Astrocyte of the cerebellum (primary cell): ENCODE results near the gene CFAP20DC.

Experiments used
- DNase-seq: peaks from one replicate; pipeline ENCODE4 v3.0.0-alpha.2; 2011; ENCODE audit warnings: low read depth
- H3K4me3 ChIP-seq: 2 replicates; pipeline ENCODE4 v1.5.1; 2011; ENCODE audit warnings: mild to moderate bottlenecking, low read depth, low read length, moderate library complexity
- in situ Hi-C: cut with HindIII; loops from 2 replicates; pipeline ENCODE4 v1.10.0; 2017; ENCODE audit warnings: low sequenced_read_pairs
- TF ChIP-seq, protein P1 (sequence below): IDR thresholded peaks from 2 replicates; pipeline ENCODE4 v1.5.1; 2012; ENCODE audit warnings: low read length, low read depth, moderate library complexity, mild to moderate bottlenecking; ENCODE audit errors: missing control alignments

Gene CFAP20DC

DNA sequence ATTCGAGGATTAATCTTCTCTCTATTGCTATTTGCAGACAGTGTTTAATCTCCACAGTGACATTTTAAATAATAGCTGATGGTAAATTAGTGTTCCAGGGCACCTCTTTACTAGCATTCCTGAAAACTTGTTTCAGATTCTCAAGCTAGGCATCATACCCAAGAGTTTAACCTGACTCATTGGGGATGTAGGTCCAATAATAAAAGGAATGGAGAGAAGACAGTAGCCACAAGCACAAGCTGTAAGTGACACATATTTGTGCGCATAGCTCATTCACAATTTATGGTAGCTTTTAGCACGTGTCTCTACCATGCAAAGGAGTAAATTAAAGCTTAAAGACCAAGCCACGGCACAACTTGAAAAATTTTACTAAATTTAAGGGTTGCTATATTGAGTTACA, 212.0 kb downstream of the CFAP20DC start:
- no peak for DNase-seq
- in situ Hi-C loops: loop anchor here (5.0 kb wide), 1 partner anchor 41 kb away; no protein-coding TSS in a partner anchor
- H3K4me3 ChIP-seq: no peak overlapping the region
- TF ChIP-seq, protein P1, sequence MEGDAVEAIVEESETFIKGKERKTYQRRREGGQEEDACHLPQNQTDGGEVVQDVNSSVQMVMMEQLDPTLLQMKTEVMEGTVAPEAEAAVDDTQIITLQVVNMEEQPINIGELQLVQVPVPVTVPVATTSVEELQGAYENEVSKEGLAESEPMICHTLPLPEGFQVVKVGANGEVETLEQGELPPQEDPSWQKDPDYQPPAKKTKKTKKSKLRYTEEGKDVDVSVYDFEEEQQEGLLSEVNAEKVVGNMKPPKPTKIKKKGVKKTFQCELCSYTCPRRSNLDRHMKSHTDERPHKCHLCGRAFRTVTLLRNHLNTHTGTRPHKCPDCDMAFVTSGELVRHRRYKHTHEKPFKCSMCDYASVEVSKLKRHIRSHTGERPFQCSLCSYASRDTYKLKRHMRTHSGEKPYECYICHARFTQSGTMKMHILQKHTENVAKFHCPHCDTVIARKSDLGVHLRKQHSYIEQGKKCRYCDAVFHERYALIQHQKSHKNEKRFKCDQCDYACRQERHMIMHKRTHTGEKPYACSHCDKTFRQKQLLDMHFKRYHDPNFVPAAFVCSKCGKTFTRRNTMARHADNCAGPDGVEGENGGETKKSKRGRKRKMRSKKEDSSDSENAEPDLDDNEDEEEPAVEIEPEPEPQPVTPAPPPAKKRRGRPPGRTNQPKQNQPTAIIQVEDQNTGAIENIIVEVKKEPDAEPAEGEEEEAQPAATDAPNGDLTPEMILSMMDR: no peak

DNA sequence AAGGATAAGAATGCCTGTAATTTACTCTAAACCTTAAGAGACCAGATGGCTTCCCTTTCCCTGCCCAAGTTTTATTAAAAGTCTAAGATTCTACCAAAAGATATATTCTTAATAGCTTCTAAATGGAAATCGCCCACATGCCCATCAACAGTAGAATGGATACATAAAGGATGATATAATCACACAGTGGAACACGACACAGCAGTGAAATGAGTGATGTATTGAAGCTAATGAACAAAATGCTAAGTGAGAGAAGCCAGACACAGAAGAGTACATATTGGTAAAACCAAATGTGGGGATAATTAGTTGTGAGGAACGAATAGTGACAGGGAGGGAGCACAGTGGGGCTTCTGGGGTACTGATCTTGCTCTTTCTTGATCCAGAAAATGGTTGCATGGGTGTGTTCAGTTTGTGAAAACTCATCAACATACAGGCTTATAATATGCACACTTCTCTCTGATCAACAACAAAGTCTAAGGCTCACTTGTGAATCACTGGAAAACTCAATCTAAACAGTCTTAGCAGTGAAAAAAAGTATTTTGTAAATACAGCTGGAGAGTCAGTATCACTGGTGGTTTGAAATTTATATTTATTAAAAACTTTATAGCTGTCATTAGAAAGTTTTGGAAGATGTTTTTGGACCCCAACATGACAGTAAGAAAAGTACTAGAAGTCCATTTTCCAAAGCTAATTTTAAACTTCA, 212.5 kb downstream of the CFAP20DC start:
- in situ Hi-C loops: loop anchor here (5.0 kb wide), 1 partner anchor 40 kb away; no protein-coding TSS in a partner anchor
- DNase-seq: no peak
- no peak overlapping the region for H3K4me3 ChIP-seq
- TF ChIP-seq, protein P1: no peak

DNA sequence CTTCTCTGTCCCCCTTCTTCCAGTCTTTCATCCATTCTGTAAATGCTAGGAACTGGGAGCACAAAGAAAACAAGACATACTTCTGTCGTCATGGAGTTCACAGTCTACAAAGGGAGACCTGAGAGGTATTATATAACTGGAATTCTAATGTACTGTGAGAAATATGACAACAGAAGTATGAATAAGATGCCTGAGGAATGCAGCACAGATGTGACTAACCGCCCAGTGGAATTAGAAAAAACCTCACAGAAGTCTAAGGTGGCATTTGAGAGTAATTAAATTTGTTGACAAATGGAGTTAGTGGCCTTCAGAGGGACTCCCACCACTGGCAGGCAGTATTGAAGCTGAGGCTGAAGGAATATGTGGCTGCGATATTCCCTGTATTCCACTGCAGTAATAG, 214.7 kb downstream of the CFAP20DC start:
- H3K4me3 ChIP-seq: no peak overlapping the region
- TF ChIP-seq, protein P1: no peak
- peak; percentile 20 for DNase-seq
- in situ Hi-C loops: loop anchor here (5.0 kb wide), 1 partner anchor 38 kb away; no protein-coding TSS in a partner anchor

DNA sequence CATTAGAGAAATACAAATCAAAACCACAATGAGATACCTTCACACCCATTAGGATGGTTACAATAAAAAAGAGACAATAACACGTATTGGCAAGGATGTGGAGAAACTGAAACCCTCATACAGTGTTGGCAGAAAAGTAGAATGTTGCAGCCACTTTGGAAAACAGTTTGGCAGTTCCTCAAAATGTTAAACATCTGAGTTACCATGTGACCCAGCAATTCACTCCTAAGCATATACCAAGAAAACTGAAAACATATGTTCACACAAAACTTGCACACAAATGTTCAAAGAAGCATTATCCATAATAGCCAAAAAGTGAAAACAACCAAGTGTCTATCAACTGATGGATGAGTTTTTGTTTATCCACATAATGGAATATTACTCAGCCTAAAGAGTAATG, 216.3 kb downstream of the CFAP20DC start:
- TF ChIP-seq, protein P1: no peak
- H3K4me3 ChIP-seq: no peak overlapping the region
- in situ Hi-C loops: no loop called here
- DNase-seq: no peak

DNA sequence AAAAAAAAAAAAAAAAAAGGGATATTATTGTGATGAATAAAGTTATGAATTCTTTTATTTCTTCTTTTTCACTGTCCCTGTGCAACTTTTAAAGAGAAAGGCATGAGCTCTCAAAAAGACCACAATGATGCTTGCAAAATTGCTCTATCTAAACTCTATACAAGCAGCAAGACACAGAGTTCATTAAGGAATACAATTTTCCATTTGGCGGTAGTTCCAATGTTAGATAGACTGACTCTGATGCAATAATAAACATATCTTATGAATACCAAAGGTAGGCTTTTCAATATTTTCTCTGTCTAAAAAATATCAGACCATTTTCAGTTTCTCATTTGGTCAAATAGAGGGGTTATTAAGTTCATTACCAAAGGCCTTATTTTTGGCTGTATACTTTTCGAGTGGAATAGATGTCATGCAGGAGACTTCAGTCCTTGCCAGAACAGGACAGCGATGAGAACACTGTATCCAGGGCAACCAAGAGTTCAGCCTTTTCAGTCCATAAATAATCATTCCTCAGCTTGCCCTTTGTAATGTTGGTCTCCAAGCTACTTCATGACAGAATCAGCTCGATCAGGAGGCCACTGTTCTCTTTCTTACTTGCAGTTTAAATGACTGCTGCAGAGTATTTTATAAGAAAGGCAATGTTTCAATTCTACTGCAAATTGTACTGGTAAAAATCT, 220.4 kb downstream of the CFAP20DC start:
- TF ChIP-seq, protein P1: no peak
- in situ Hi-C loops: no loop called here
- H3K4me3 ChIP-seq: no peak overlapping the region
- DNase-seq: no peak

DNA sequence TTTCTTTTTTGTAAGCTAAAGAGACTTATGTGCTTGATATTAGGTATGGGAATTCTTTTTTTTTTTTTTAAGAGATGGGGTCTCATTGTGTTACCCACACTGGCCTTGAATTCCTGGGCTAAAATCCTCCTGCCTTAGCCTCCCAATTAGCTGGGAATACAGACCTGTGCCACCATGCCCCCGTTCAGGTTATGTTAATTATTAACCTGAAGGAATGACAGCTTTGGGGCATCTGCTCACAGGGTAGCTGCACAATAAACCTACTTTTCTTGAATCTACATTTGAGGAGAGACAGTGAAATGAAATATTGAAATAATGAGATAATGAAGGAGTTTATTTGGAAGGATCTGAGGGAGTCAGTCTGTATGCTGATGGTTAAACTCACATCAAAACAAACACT, 225.0 kb downstream of the CFAP20DC start:
- DNase-seq: no peak
- TF ChIP-seq, protein P1: no peak
- in situ Hi-C loops: no loop called here
- no peak overlapping the region for H3K4me3 ChIP-seq
